Medulla oblongata (tissue), 1 donor: ENCODE data around the gene CSTF2.

Experiments
- DNase-seq: peaks from one replicate; pipeline ENCODE4 v3.0.0-alpha.2; 2015; ENCODE audit errors: extremely low spot score

CSTF2 gene

DNA sequence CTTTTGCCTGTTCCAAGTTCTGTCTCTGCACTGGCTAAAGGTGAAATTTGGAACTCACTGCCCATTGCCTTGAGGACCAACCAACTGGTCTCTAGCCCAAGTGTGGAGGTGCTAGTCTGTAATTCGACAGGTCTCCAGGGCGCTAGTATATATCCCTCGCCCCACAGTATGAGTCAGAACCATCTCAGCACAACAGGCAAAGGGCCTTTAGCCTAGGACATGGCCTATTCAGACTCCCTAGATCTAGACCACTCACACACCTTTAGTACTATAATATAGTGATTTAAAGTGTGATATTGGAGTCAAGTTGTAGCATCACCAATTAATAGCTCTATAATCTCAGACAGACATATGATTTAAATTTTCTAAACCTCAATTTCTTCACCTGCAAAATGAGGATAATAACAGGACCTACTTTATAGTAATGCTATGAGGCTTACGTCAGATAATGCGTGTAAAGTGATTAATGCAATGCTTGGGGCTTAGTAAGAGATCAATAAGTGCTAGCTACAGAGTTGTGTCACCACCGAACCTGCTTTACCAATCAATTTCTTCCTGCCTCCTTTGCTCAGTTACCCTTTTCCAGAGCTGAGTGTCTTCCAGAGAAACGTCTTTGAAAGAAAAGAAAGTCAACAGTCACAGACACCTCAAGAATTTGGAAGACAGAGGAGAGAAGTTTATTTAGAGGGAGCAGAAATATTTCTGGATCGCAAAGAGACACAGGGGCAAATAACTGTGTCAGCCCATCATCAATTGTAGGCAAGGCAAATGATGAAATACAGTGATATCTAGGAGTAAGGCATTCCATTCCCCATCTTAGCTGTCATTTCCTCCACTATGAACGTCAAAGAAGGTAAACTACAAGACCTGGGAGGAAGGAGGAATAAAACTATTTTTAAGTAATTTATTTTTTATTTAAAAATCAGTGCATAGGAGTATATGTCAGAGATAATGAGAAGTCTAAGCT lies 51.7 kb downstream of the CSTF2 start:
- no peak for DNase-seq

DNA sequence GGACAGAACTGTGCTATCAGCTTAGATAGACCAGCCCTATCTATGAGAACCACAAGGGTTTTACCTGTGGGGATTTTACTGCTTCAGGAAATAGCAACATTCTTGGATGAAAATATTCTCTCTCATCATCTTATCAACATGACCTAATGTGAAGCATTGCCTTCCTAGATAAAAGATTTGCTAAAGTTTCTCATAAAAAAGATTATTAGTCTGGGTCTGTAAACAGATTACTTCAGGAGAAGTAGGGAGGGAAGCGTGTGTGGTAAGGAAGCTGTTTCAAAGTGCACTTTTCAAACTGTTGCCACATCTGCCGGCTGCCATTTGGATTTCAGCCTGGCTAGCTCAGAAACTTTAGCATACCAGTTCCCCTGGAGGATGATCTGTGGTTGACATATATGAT lies 54.1 kb downstream of the CSTF2 start, which contains the start of gene NOX1:
NOX1 (minus strand) TSS at position 35 of the 400 bp plus-strand sequence. CDS start 220 bp downstream, outside the sequence.
- no peak for DNase-seq

DNA sequence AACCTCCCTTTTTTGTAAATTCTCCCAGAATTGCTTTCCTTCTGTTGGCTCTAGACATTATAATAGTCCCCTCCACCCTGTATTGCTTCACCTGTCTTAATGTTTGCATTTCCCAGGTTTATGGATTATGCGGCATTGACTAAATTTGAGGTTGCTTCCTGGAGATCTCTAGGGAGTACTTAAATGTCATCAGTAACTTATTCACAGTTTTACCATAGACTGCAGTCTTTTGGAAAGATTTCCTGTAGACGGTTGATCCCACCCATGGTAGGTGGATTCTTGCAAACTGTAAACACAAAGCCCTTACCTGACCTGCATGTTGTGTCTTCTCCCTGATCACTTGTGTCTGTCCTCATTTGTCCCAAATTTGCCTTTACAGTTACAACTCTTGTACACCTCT lies 60.2 kb downstream of the CSTF2 start:
- no peak for DNase-seq

DNA sequence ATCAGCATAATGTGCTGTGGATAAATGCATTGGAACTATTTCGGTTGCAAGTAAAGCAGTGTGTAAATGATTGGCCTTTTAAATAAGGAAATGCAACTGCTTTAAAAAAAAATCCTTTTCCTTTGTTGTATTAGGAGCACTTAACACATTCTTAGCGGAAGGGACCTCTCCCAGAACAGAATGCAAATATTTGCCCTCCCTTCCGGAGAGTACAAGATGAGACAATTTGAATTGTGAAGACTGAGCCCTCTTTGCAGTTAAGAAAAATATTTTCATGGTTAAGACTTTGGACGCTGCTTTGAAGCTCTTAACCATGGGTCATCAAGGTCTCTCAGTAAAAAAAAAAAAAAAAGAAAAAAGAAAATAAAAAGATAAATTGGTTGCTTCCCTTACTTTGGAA lies 63.5 kb downstream of the CSTF2 start:
- DNase-seq = no peak
